GM21576 (cell line): ENCODE measurements around the gene MRGPRD.

ENCODE experiments used
- ATAC-seq: cut with Tn5 transposase; IDR thresholded peaks from one replicate; pipeline ENCODE4 v1.9.1; 2021; ENCODE audit warnings: mild to moderate bottlenecking, moderate library complexity; ENCODE audit not compliant: unreplicated experiment

MRGPRD gene

GRCh38 chr11:68980776-68981065, at the start of gene MRGPRD:
Gene MRGPRD, minus strand, starts transcription at chr11:68980986. Its CDS starts 0 bp downstream, at chr11:68980986.
- ATAC-seq = no peak

- no peak for ATAC-seq
Observed at GRCh38 chr11:69030301-69030700, 49.5 kb upstream of the MRGPRD start.

- no peak for ATAC-seq
Observed at GRCh38 chr11:69027704-69028372, 47.1 kb upstream of the MRGPRD start.

DNA sequence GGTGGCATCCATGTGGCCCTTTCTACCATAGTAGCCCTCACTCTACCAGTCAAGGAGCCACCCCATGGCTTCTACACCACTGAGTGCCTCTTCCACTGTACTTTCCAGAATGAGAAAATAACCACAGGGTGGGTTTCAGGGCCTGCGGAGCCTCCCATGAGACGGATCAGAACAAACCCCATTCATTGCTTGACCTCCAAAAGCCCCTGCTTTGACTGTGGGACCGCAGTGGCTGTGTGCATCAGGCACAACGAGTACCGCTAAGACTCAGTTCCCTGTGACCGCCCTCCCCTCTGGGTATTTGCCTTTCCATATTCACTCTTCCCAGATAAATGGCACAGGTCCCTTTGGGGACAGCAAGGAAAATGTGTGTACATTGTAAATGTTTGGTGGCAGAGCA, 43.7 kb upstream of the MRGPRD start:
- no peak for ATAC-seq

- ATAC-seq = no peak
Observed at GRCh38 chr11:69022260-69022659, 41.5 kb upstream of the MRGPRD start.

GRCh38 chr11:69018924-69019323, 38.1 kb upstream of the MRGPRD start:
- no peak for ATAC-seq

GRCh38 chr11:69017951-69018350, 37.2 kb upstream of the MRGPRD start:
- no peak for ATAC-seq

- no peak for ATAC-seq
Observed at GRCh38 chr11:69014898-69015549, 34.2 kb upstream of the MRGPRD start.

DNA sequence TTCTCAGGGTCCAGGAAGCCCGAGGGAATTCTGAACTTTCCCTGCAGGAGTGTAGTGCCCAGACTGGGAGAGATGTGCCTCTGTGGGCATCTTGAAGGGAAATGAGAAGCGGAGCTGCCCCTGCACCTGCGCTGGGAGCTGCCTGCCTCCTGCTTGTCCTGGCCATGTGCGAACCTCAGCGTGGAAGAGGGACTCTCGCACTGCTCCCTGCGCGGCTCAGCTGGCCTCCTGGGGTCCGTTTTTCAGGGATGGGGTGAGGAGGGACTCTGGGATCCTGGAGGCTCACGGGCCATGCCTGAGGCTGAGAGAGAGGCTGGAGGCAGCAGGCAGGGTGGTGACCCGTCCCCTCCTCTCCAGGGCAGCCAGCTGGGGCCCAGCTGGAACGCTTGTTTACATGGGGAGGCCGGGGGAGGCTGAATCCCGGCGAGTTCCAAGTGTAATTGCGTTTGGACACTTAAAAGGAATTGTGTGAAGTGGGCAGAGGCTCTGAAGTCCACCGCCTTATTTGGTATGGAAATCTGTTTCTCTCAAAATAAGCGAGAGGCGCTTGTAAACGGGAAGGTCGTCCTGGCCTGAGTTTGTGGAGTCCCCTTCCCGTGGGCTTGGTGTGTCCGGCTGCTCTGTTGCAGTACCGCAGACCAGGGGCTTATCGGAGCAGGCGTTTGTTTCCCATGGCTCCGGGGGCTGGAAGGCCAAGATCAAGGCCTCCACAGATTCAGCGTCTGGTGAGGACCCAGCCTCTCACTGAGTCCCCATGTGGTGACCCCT, 33.5 kb upstream of the MRGPRD start:
- no peak for ATAC-seq

- ATAC-seq = no peak
Observed at GRCh38 chr11:69013009-69013951, 32.5 kb upstream of the MRGPRD start, which contains the start of gene MRGPRF. Gene MRGPRF, minus strand, starts transcription at chr11:69013246. Its CDS starts 3,345 bp downstream, at chr11:69009901.

- no peak for ATAC-seq
Observed at GRCh38 chr11:69012092-69013008, 31.6 kb upstream of the MRGPRD start.

- no peak for ATAC-seq
Observed at GRCh38 chr11:69011624-69012091, 30.9 kb upstream of the MRGPRD start.

GRCh38 chr11:69010964-69011623, 30.3 kb upstream of the MRGPRD start:
- ATAC-seq = no peak

GRCh38 chr11:69010361-69010891, 29.6 kb upstream of the MRGPRD start:
- ATAC-seq = no peak

DNA sequence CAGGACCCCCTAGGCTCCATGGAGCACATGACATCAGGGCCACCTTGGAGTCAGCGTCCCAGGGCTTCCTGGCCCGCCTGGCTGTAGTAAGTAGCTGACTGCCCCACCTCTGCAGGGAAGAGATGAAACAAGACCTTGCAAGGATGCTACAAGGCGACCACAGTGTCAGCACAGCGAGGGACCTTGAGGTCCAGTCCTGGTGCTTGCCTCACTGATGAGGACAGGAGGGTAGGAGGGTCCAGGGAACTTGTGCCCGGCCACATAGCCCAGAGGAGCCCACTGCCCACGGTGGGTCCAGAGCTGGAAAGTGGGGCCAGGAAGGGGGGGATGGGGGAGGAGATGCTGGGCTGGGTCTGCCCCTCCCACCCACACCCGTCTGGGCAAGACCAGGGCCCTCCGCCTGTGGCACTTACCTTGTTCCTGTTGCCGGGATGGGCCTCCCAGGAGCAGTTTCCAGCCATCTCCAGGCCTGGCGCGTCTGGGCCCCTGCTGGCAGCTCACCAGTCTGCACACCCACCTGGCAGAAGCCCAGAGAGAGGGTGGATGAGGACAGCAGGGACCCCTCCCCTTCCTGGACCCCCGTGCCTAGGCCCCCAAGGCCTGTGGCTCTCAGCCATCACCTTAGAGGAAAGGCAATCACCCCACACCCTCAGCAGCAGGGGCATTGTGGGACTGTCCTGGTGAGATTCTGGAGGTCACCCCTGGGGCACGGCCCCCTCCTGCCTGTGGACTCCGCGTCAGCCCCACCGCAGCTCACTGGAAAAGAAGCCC, 28.8 kb upstream of the MRGPRD start:
- ATAC-seq = no peak

- no peak for ATAC-seq
Observed at GRCh38 chr11:69008737-69009440, 28.1 kb upstream of the MRGPRD start.

GRCh38 chr11:69007975-69008381, 27.2 kb upstream of the MRGPRD start:
- no peak for ATAC-seq

- ATAC-seq = no peak
Observed at GRCh38 chr11:69006816-69007215, 26.0 kb upstream of the MRGPRD start.
